ACC112 (cell line): Measurements from ENCODE around the gene PPAN.

Source experiments
- H2AFZ ChIP-seq: fragments of 200-600 bp; sonication (generic); one replicate; pipeline ENCODE4 v1.6.0; 2017; ENCODE audit warnings: antibody characterized with exemption, low read length; ENCODE audit not compliant: unreplicated experiment
- H3K27ac ChIP-seq: fragments of 200-600 bp; sonication (generic); 2 replicates; pipeline ENCODE4 v1.5.1; 2014; ENCODE audit warnings: low read depth, mild to moderate bottlenecking, antibody characterized with exemption, low read length, moderate library complexity
- H3K27me3 ChIP-seq: fragments of 200-600 bp; sonication (generic); 2 replicates; pipeline ENCODE4 v1.6.1; 2014; ENCODE audit warnings: mild to moderate bottlenecking, antibody characterized with exemption, low read length, moderate library complexity, mixed read lengths; ENCODE audit not compliant: insufficient read depth
- H3K36me3 ChIP-seq: fragments of 200-600 bp; sonication (generic); 2 replicates; pipeline ENCODE4 v1.6.1; 2016; ENCODE audit warnings: mild to moderate bottlenecking, antibody characterized with exemption, low read length, moderate library complexity, mixed read lengths; ENCODE audit not compliant: insufficient read depth
- H3K4me1 ChIP-seq: fragments of 200-600 bp; sonication (generic); one replicate; pipeline ENCODE4 v1.6.1; 2016; ENCODE audit warnings: low read length, mixed read lengths; ENCODE audit not compliant: insufficient read depth, unreplicated experiment, control insufficient read depth
- H3K4me3 ChIP-seq: fragments of 200-600 bp; sonication (generic); 2 replicates; pipeline ENCODE4 v1.5.1; 2014; ENCODE audit warnings: mild to moderate bottlenecking, low read depth, low read length
- H3K79me2 ChIP-seq: fragments of 200-600 bp; sonication (generic); one replicate; pipeline ENCODE4 v1.6.0; 2016; ENCODE audit warnings: low read length; ENCODE audit not compliant: control insufficient read depth, unreplicated experiment, insufficient read depth

PPAN gene

GRCh38 chr19:10093295-10094186, 12.6 kb upstream of the PPAN start:
- Histone ChIP-seq H3K27ac (no peak overlapping the region), H3K36me3 (peaks cover 36% of the 10 kb centered on the region; the same call in 1 of the 2 replicates), H2AFZ (no peak overlapping the region), H3K4me1 (no peaks in the 10 kb centered on the region), H3K79me2 (no peaks in the 10 kb centered on the region), H3K4me3 (no peak overlapping the region), H3K27me3 (no peaks in the 10 kb centered on the region)

DNA sequence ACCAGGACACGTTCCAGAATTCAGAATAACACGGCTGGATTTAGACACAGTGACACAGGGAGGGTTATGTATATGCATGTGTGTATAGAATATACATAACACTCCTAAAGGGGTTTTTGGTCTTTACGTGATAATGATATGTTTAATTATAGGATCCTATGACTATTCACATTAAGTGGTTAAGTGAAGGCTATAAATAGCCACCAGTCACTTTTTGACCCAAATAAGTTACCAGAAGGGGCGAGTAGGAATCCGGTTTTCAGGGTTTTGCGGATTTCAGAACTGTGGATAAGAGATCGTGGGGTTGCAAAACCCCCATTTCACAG, 10.6 kb upstream of the PPAN start:
- H3K36me3 ChIP-seq, result peaks cover 19% of the 10 kb centered on the region; the same call in 1 of the 2 replicates
- H3K4me3 ChIP-seq, result peak overlapping the region; percentile 70
- H3K79me2 ChIP-seq, result no peaks in the 10 kb centered on the region
- no peak overlapping the region for H2AFZ ChIP-seq
- H3K27ac ChIP-seq, result no peak overlapping the region
- no peaks in the 10 kb centered on the region for H3K27me3 ChIP-seq
- no peaks in the 10 kb centered on the region for H3K4me1 ChIP-seq

DNA sequence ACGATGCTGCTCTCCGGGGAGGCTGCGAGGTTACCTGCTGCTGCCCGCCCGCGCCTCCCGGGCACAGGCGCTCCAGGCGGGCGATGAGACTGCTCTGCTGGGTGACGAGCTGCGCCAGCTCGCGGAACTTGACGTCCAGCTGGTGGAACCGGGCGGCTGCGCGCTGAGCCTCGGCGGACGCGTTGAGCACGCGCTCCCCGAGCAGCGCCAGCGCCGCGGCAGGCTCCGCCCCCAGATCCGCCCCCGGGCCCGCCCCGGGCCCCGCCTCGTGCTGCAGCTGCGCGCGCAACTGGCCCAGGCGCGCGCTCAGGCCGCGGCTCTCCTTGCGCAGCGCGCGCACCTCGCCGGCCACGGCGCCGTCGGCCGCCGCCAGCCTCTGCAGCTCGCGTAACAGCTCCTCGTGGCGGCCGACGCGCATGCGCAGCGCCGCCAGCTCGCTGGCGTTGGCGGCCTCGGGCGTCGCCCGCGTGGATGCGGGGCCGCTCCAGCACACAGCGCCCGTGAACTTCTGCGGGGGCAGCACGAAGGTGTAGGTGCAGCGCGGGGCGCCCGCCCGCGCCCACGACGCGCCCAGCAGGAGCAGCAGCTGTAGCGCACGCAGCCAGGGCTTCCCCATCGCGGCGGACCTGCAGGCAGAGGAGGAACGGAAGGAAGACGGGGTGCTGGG, 10.1 kb upstream of the PPAN start:
- H3K27ac ChIP-seq, result no peak overlapping the region
- peaks cover 19% of the 10 kb centered on the region; the same call in 1 of the 2 replicates for H3K36me3 ChIP-seq

GRCh38 chr19:10096615-10096963, 9.6 kb upstream of the PPAN start:
- H3K27me3 ChIP-seq, result no peaks in the 10 kb centered on the region
- H2AFZ ChIP-seq, result no peak overlapping the region
- H3K36me3 ChIP-seq, result peaks cover 19% of the 10 kb centered on the region; the same call in 1 of the 2 replicates
- no peaks in the 10 kb centered on the region for H3K4me1 ChIP-seq
- no peak overlapping the region for H3K27ac ChIP-seq
- H3K4me3 ChIP-seq, result peak overlapping the region; percentile 87
- no peaks in the 10 kb centered on the region for H3K79me2 ChIP-seq

More for the DNA sequence above, 10.1 kb upstream of the PPAN start:
- Histone ChIP-seq H3K4me3 (peak overlapping the region; percentile 87), H3K4me1 (no peaks in the 10 kb centered on the region), H3K79me2 (no peaks in the 10 kb centered on the region), H3K27me3 (no peaks in the 10 kb centered on the region), H2AFZ (no peak overlapping the region)

DNA sequence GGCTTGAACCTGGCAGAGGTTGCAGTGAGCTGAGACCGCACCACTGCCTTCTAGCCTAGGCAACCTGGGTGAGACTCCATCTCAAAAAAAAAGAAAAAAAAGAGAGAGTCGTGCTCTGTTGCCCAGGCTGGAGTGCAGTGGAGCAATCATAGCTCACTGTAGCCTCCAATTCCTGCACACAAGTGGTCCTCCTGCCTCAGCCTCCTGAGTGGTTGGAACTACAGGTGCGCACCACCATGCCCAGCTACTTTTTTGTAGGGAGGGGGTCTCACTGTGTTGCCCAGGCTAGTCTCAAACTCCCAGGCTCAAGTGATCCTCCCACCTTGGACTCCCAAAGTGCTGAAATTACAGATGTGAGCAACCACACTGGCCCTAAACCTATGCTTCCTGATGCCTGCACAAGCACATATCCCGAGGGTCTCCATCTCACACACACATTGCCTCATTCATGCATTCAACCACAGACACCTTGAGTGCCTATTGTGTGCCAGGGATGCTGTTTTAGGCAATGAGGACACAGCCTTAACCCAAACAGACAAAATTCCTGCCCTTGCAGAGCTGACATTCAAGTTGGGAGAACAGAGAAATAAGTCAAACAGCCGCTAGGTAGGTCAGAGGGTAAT, 5.9 kb upstream of the PPAN start:
- Histone ChIP-seq H3K27ac (no peak overlapping the region), H2AFZ (no peak overlapping the region), H3K27me3 (no peaks in the 10 kb centered on the region), H3K4me3 (no peak overlapping the region), H3K36me3 (no peaks in the 10 kb centered on the region), H3K4me1 (no peaks in the 10 kb centered on the region), H3K79me2 (no peaks in the 10 kb centered on the region)

DNA sequence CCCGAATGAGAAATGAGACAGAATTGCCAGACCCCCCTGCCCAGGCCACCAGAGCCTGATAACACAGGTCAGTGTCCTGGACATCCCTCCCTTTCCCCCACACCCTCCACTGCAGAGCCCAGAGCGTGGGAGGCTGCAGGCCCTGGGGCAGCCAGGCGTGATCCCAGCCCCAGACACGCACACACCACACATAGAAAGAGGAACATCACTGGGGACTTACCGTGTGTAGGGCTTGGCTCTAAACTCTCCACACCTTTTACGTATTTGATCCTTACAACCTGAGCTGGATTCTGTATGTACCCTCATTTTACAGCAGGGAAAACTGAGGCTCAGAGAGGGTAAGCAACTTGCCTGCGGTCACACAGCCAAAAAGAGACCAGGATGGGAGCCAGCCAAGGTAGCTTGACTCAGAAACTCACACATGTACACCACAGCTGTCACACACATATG, 3.4 kb upstream of the PPAN start:
- no peaks in the 10 kb centered on the region for H3K27me3 ChIP-seq
- H3K4me3 ChIP-seq, result no peak overlapping the region
- H3K79me2 ChIP-seq, result peaks cover 17% of the 10 kb centered on the region
- H3K36me3 ChIP-seq, result no peaks in the 10 kb centered on the region
- H3K4me1 ChIP-seq, result peaks cover 8% of the 10 kb centered on the region
- no peak overlapping the region for H3K27ac ChIP-seq
- H2AFZ ChIP-seq, result no peak overlapping the region

- no peak overlapping the region for H3K4me3 ChIP-seq
- no peak overlapping the region for H3K27ac ChIP-seq
- H3K27me3 ChIP-seq, result no peaks in the 10 kb centered on the region
- peaks cover 26% of the 10 kb centered on the region for H3K79me2 ChIP-seq
- no peaks in the 10 kb centered on the region for H3K36me3 ChIP-seq
- H3K4me1 ChIP-seq, result peaks cover 11% of the 10 kb centered on the region
- no peak overlapping the region for H2AFZ ChIP-seq
These were observed 2.0 kb upstream of the PPAN start for GRCh38 chr19:10104130-10104513.

- no peak overlapping the region for H2AFZ ChIP-seq
These were observed 1.3 kb upstream of the PPAN start for GRCh38 chr19:10104665-10105508.

DNA sequence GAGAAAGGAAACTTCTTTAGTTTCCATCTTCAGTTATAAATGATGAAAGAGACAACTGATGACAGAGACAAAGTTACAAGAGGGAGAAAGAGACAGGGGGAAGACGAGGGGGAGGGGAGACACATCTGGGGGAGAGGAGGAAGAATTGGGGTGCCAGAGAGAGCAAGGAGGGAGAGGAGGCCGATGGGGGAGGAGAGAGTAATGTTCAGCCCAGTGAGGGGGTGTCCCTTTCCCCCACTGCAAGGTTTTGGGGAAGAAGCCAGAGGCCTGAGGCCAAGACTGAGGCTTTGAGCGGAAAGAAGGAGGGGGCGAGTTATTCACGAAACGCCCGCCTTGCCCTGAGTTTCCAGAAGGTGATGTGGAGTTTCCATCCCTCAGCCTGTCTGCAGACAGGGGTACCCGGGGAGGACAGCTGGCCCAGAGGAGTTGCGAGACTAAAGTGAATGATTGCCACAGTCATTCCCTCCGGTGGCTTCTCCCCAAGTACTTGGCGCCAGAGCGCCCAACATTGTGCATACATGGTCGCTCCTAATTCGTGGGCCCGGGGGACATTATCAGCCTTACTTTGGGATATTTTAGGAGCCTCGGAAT, 558 bp upstream of the PPAN start:
- H3K4me1 ChIP-seq, result peaks cover 11% of the 10 kb centered on the region
- H3K27me3 ChIP-seq, result no peaks in the 10 kb centered on the region
- no peaks in the 10 kb centered on the region; the same call in 1 of the 2 replicates for H3K36me3 ChIP-seq
- no peak overlapping the region for H2AFZ ChIP-seq
- peak overlapping the region; percentile 36; the same call in 1 of the 2 replicates for H3K4me3 ChIP-seq
- no peak overlapping the region for H3K27ac ChIP-seq
- peaks cover 28% of the 10 kb centered on the region for H3K79me2 ChIP-seq

More at GRCh38 chr19:10104665-10105508, 1.3 kb upstream of the PPAN start:
- Histone ChIP-seq H3K4me3 (no peak overlapping the region), H3K36me3 (no peaks in the 10 kb centered on the region), H3K27ac (no peak overlapping the region), H3K4me1 (peaks cover 11% of the 10 kb centered on the region), H3K79me2 (peaks cover 28% of the 10 kb centered on the region), H3K27me3 (no peaks in the 10 kb centered on the region)

DNA sequence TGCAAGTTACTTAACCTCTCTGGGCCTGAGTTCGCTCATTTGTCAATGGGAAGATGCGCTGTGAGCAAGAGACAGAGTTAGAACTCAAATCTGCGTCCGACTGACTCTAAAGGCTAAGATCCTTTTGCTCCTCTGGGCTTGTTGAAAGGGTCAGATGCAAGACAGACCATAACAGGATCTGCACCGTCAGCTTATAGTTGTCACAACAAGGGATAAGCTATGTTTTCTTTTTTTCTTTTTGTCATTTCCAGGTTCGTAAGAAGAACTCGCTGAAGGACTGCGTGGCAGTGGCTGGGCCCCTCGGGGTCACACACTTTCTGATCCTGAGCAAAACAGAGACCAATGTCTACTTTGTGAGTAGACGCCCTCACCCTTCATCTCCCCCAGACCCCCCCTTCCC, 1.1 kb downstream of the PPAN start:
- peak overlapping the region; percentile 78 for H3K27ac ChIP-seq
- peak overlapping the region; percentile 96 for H3K4me3 ChIP-seq
- peaks cover 28% of the 10 kb centered on the region for H3K79me2 ChIP-seq
- peaks cover 15% of the 10 kb centered on the region for H3K4me1 ChIP-seq
- H3K36me3 ChIP-seq, result peaks cover 3% of the 10 kb centered on the region; the same call in 1 of the 2 replicates
- H2AFZ ChIP-seq, result no peak overlapping the region
- H3K27me3 ChIP-seq, result no peaks in the 10 kb centered on the region
